Measurements from ENCODE around the gene CDH4. TPM values are rescaled to one million over a fixed set of nuclear protein-coding genes. Genes with fewer than 3 reads are reported as not detected.

Gene CDH4
- total and polyA plus RNA-seq, 2 of the 4 experiments (the other 2 are of a cell fraction), result 1.6 to 3.5 TPM

DNA sequence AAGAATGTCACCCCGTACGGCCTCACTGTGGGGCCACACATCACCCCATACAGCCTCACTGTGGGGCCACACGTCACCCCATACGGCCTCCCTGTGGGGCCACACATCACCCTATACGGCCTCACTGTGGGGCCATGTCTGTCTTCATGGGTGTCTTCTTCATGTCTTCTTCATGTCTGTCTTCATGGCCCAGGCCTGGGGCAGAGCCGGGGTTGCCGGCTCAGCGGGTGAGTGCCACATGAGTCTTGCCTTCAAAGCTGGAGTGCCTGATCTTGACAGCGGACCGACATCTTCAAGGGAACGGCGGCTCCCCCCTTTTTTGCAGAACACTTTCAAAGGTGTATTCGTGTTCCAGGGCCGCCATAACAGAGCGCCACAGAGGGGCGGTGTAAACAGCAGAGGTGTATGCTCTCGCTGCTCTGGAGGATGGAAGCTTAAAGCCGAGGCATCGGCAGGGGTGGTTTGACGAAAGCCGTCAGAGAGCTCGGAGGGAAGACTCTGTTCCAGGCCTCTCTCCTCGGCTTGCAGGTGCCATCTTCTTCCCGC lies 448.6 kb downstream of the CDH4 start:
- no peak overlapping the region for H3K14ac ChIP-seq (replicated peaks; ENCODE audit: low read depth, low read length)
- H2AK5ac ChIP-seq (ENCODE audit: low read depth, low read length), result no peak overlapping the region
- ATAC-seq (ENCODE audit: low read depth), result no peak
- no peak overlapping the region for H4K8ac ChIP-seq (ENCODE audit: low read depth in 2 of 2, low read length in 2 of 2)
- H3K4me1 ChIP-seq (ENCODE audit: control insufficient read depth, insufficient read depth, low read length), result no peaks in the 10 kb centered on the region
- no TSS peak for BruUV-seq (replicated peaks)
- no peaks in the 10 kb centered on the region for H3K36me3 ChIP-seq (ENCODE audit: control insufficient read depth, insufficient read depth, low read length)
- H3K9me1 ChIP-seq (ENCODE audit: insufficient read depth, low read length), result no peaks in the 10 kb centered on the region
- H3K4me2 ChIP-seq (ENCODE audit: low read depth, low read length), result no peak overlapping the region
- ChIA-PET CTCF (no interaction called here), POLR2A (ENCODE audit: unreplicated experiment) (no interaction called here)
- H3K79me1 ChIP-seq (ENCODE audit: low read depth in 1 of 2, low read length in 2 of 2), result no peaks in the 10 kb centered on the region
- WGBS, 2 experiments (ENCODE audit: extremely low coverage in 2 of 2, insufficient read length in 1 of 2), result 93% methylated on average over 16 of the region's 24 CpGs; no CpG with 5 or more reads in 1 of the 2 experiments
- H3K27me3 ChIP-seq (ENCODE audit: control insufficient read depth, insufficient read depth, low read length), result no peaks in the 10 kb centered on the region; the same call in 1 of the 2 replicates
- H3K9me3 ChIP-seq (ENCODE audit: control insufficient read depth, insufficient read depth, low read length), result peaks cover 18% of the 10 kb centered on the region
- no peak overlapping the region for H3K4me3 ChIP-seq (ENCODE audit: insufficient read depth, low read depth, low read length)
- H3K27ac ChIP-seq (ENCODE audit: insufficient read depth, low read length), result no peak overlapping the region
- TF ChIP-seq CHD1 (IDR thresholded peaks at IDR 0.05; ENCODE audit: low read depth, low read length), result no peak
- TF ChIP-seq RCOR1 (IDR thresholded peaks at IDR 0.05; ENCODE audit: insufficient replicate concordance, low read length), result no peak
- TF ChIP-seq MXI1 (IDR thresholded peaks at IDR 0.05; ENCODE audit: borderline replicate concordance, low read depth, low read length), result no peak
- no peak for TF ChIP-seq MAZ (IDR thresholded peaks at IDR 0.05; ENCODE audit: borderline replicate concordance, low read depth, low read length)
- no peak for TF ChIP-seq POLR2A (IDR thresholded peaks at IDR 0.05; ENCODE audit: low read depth, low read length)
- no peak for TF ChIP-seq SMC3 (IDR thresholded peaks at IDR 0.05; ENCODE audit: low read depth, low read length)
- no peak for TF ChIP-seq NFE2L2 (IDR thresholded peaks at IDR 0.05; ENCODE audit: low read depth, low read length)
- TF ChIP-seq RFX5 (IDR thresholded peaks at IDR 0.05; ENCODE audit: low read depth, low read length), result no peak
- TF ChIP-seq RAD21 (IDR thresholded peaks at IDR 0.05; ENCODE audit: low read length), result no peak
- TF ChIP-seq, protein P1, sequence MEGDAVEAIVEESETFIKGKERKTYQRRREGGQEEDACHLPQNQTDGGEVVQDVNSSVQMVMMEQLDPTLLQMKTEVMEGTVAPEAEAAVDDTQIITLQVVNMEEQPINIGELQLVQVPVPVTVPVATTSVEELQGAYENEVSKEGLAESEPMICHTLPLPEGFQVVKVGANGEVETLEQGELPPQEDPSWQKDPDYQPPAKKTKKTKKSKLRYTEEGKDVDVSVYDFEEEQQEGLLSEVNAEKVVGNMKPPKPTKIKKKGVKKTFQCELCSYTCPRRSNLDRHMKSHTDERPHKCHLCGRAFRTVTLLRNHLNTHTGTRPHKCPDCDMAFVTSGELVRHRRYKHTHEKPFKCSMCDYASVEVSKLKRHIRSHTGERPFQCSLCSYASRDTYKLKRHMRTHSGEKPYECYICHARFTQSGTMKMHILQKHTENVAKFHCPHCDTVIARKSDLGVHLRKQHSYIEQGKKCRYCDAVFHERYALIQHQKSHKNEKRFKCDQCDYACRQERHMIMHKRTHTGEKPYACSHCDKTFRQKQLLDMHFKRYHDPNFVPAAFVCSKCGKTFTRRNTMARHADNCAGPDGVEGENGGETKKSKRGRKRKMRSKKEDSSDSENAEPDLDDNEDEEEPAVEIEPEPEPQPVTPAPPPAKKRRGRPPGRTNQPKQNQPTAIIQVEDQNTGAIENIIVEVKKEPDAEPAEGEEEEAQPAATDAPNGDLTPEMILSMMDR (conservative IDR thresholded peaks at IDR 0.05; ENCODE audit: low read depth, low read length), result no peak
- TF ChIP-seq, protein P2, sequence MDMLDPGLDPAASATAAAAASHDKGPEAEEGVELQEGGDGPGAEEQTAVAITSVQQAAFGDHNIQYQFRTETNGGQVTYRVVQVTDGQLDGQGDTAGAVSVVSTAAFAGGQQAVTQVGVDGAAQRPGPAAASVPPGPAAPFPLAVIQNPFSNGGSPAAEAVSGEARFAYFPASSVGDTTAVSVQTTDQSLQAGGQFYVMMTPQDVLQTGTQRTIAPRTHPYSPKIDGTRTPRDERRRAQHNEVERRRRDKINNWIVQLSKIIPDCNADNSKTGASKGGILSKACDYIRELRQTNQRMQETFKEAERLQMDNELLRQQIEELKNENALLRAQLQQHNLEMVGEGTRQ (IDR thresholded peaks at IDR 0.05; ENCODE audit: low read depth, low read length), result no peak
- in situ Hi-C loops (cut with MboI; ENCODE audit: low sequenced_read_pairs) (no loop called here), dilution Hi-C loops (cut with HindIII; ENCODE audit: low sequenced_read_pairs, unreplicated experiment) (no loop called here), intact Hi-C loops (cut with micrococcal nuclease) (no loop called here)
- no peak for DNase-seq
- H2BK20ac ChIP-seq (ENCODE audit: low read depth, low read length), result no peak overlapping the region
- H2BK5ac ChIP-seq (ENCODE audit: low read depth, low read length, poor library complexity, severe bottlenecking), result no peak overlapping the region
- H3K4ac ChIP-seq (ENCODE audit: low read depth, low read length), result no peak overlapping the region
- no peak overlapping the region for H4K5ac ChIP-seq (ENCODE audit: low read depth, low read length)
- no peaks in the 10 kb centered on the region for H4K20me1 ChIP-seq (ENCODE audit: insufficient read depth, low read length)
- H4K91ac ChIP-seq (ENCODE audit: insufficient read depth, low read depth, low read length), result no peak overlapping the region
- no peak overlapping the region for H3K9ac ChIP-seq (ENCODE audit: low read depth, low read length)
- no peak overlapping the region for H3K56ac ChIP-seq (ENCODE audit: extremely low read depth, insufficient read depth, low read length)
- H3K18ac ChIP-seq (ENCODE audit: low read depth, low read length), result no peak overlapping the region
- no peak overlapping the region for H2BK15ac ChIP-seq (ENCODE audit: low read depth, low read length)
- H2BK120ac ChIP-seq (ENCODE audit: low read depth, low read length), result no peak overlapping the region
- H2AK9ac ChIP-seq (replicated peaks; ENCODE audit: low read depth, low read length, poor library complexity), result no peak overlapping the region
- no peak overlapping the region for H2AFZ ChIP-seq (replicated peaks; ENCODE audit: low read length, poor library complexity)
- H3K23ac ChIP-seq (ENCODE audit: low read depth, low read length), result no peak overlapping the region

Data from IMR-90 (cell line).